GM12878 (cell line): ENCODE results near the gene DAAM1. TPM values are rescaled to one million over a fixed set of nuclear protein-coding genes. Genes with fewer than 3 reads are reported as not detected.
A peak's percentile ranks its signal among the peaks of the same experiment; 100 is the strongest.

Experiments
- ATAC-seq: fragments of 200-7000 bp; cut with Tn5 transposase; 3 replicates; pipeline ENCODE4 v1.9.1; 2020; ENCODE audit warnings: mild to moderate bottlenecking, moderate library complexity
- BruUV-seq: library from RNA; stranded (reverse); fragments of 400-500 nt; replicated peaks from 2 replicates; lab custom pipeline; 2021; lab: Mats Ljungman, UMichigan
- CTCF ChIA-PET: fragments of 300-600 bp; sonication (Branson Sonifier 250); formaldehyde crosslinking; extraction: SDS; loops from one replicate; lab custom pipeline; 2021; ENCODE audit warnings: inconsistent platforms; lab: Yijun Ruan, JAX
- POLR2A ChIA-PET: fragments of 350-600 bp; formaldehyde crosslinking; extraction: SDS; loops from one replicate; lab custom pipeline; 2021; ENCODE audit warnings: inconsistent platforms; lab: Charles Lee
- RAD21 ChIA-PET: fragments of 300-600 bp; sonication (Branson Sonifier 250); formaldehyde crosslinking; loops from one replicate; lab custom pipeline; 2023; ENCODE audit warnings: antibody characterized with exemption; ENCODE audit not compliant: unreplicated experiment; lab: Charles Lee
- SMC1A ChIA-PET: fragments of 300-600 bp; sonication (Branson Sonifier 250); formaldehyde crosslinking; loops from one replicate; lab custom pipeline; 2023; ENCODE audit not compliant: unreplicated experiment, uncharacterized antibody; lab: Charles Lee
- DNase-seq: peaks from one replicate; pipeline ENCODE4 v3.0.0-alpha.2; 2011; ENCODE audit warnings: low read depth, low spot score
- FAIRE-seq: peaks from 3 replicates; lab custom pipeline; 2011; peaks lifted over from hg19 to GRCh38; lab: Jason Lieb, UNC
- H2AFZ ChIP-seq: 2 replicates; pipeline ENCODE4 v1.6.0; 2011; ENCODE audit warnings: low read depth, low read length, control low read depth; ENCODE audit not compliant: control insufficient read depth
- H3K27ac ChIP-seq: 2 replicates; pipeline ENCODE4 v1.5.1; 2011; ENCODE audit warnings: control low read depth; ENCODE audit not compliant: control insufficient read depth, insufficient read depth
- H3K27me3 ChIP-seq, 2 experiments: replicated peaks in 1 of 2; 2 replicates each; pipeline versions ENCODE4 v1.6.0 to v1.6.1; 2011; ENCODE audit warnings: low read length in 1 of 2; ENCODE audit not compliant: control insufficient read depth in 2 of 2, insufficient read depth in 2 of 2
- H3K36me3 ChIP-seq, 2 experiments: 2 replicates each; pipeline ENCODE4 v1.5.1; 2011; ENCODE audit warnings: low read length in 1 of 2; ENCODE audit not compliant: control insufficient read depth in 2 of 2, insufficient read depth in 2 of 2
- H3K4me1 ChIP-seq: 2 replicates; pipeline ENCODE4 v1.6.1; 2011; ENCODE audit warnings: mild to moderate bottlenecking, low read length, moderate library complexity, mixed read lengths; ENCODE audit not compliant: control insufficient read depth, insufficient read depth
- H3K4me2 ChIP-seq: 2 replicates; pipeline ENCODE4 v1.6.0; 2011; ENCODE audit warnings: control low read depth; ENCODE audit not compliant: control insufficient read depth, insufficient read depth
- H3K4me3 ChIP-seq: fragments of 200-600 bp; sonication (generic); 2 replicates; pipeline ENCODE4 v1.5.1; 2016
- H3K79me2 ChIP-seq: 2 replicates; pipeline ENCODE4 v1.6.0; 2011; ENCODE audit warnings: low read length; ENCODE audit not compliant: control insufficient read depth, insufficient read depth
- H3K9ac ChIP-seq: 2 replicates; pipeline ENCODE4 v1.8.0; 2011; ENCODE audit warnings: low read length, control low read depth, mixed read lengths; ENCODE audit not compliant: control insufficient read depth, insufficient read depth
- H3K9me3 ChIP-seq: replicated peaks from 3 replicates; pipeline ENCODE4 v1.5.1; 2011; ENCODE audit warnings: mild to moderate bottlenecking, low read length; ENCODE audit not compliant: control insufficient read depth, insufficient read depth
- H4K20me1 ChIP-seq: 2 replicates; pipeline ENCODE4 v1.6.0; 2011; ENCODE audit not compliant: control insufficient read depth, insufficient read depth
- BCLAF1 ChIP-seq: fragments of 450-650 bp; IDR thresholded peaks from 2 replicates; pipeline ENCODE4 v1.6.1; 2017; ENCODE audit warnings: antibody characterized with exemption, mild to moderate bottlenecking, moderate library complexity
- BMI1 ChIP-seq: fragments of 450-650 bp; IDR thresholded peaks from 2 replicates; pipeline ENCODE4 v1.6.1; 2016; ENCODE audit warnings: mild to moderate bottlenecking, moderate library complexity, borderline replicate concordance
- CBFB ChIP-seq: IDR thresholded peaks from 2 replicates; pipeline ENCODE4 v1.6.1; 2016; ENCODE audit warnings: antibody characterized with exemption, low read depth
- JUNB ChIP-seq: IDR thresholded peaks from 2 replicates; pipeline ENCODE4 v1.6.1; 2016; ENCODE audit warnings: antibody characterized with exemption, mild to moderate bottlenecking
- NFXL1 ChIP-seq: fragments of 450-650 bp; IDR thresholded peaks from 2 replicates; pipeline ENCODE4 v1.6.1; 2017; ENCODE audit warnings: antibody characterized with exemption, mild to moderate bottlenecking, borderline replicate concordance
- NRF1 ChIP-seq: conservative IDR thresholded peaks from 2 replicates; pipeline ENCODE4 v1.6.1; 2011; ENCODE audit warnings: mild to moderate bottlenecking, low read depth, low read length, improper control_type of control experiment
- POLR2A ChIP-seq: IDR thresholded peaks from 2 replicates; pipeline ENCODE4 v1.6.1; 2011; ENCODE audit warnings: low read depth, mild to moderate bottlenecking, low read length
- PRDM15 ChIP-seq: fragments of 450-650 bp; formaldehyde crosslinking; IDR thresholded peaks from 2 replicates; pipeline ENCODE4 v1.4.0; 2020; ENCODE audit warnings: mild to moderate bottlenecking, moderate library complexity
- REST ChIP-seq: IDR thresholded peaks from 2 replicates; pipeline ENCODE4 v1.6.1; 2012; ENCODE audit warnings: mild to moderate bottlenecking, low read depth, low read length
- RUNX3 ChIP-seq: IDR thresholded peaks from 2 replicates; pipeline ENCODE4 v1.6.1; 2012; ENCODE audit warnings: low read length, inconsistent platforms
- STAT3 ChIP-seq: IDR thresholded peaks from 2 replicates; pipeline ENCODE4 v1.6.1; 2011; ENCODE audit warnings: low read depth, low read length, improper control_type of control experiment
- TARDBP ChIP-seq: IDR thresholded peaks from 2 replicates; pipeline ENCODE4 v1.6.1; 2016; ENCODE audit warnings: borderline replicate concordance
- ZNF207 ChIP-seq: fragments of 450-650 bp; IDR thresholded peaks from 2 replicates; pipeline ENCODE4 v1.6.1; 2014; ENCODE audit warnings: antibody characterized with exemption, mild to moderate bottlenecking, borderline replicate concordance
- WGBS: methylation state at CpG from one replicate; pipeline ENCODE4 v1.1.6; 2016; ENCODE audit warnings: low lambda C conversion rate; ENCODE audit not compliant: insufficient replicate concordance, insufficient coverage; ENCODE audit errors: missing lambda C conversion rate; 5-methylcytosine and 5-hydroxymethylcytosine counted together
- in situ Hi-C: fragments of 300-500 bp; cut with MboI; formaldehyde crosslinking; loops from 9 replicates; pipeline ENCODE4 v1.14.3; 2018; ENCODE audit warnings: mixed read lengths
- intact Hi-C: fragments of 100-400 bp; cut with micrococcal nuclease; formaldehyde crosslinking; loops from one replicate; pipeline ENCODE4 v1.14.2; 2022; ENCODE audit not compliant: unreplicated experiment
- polyA plus RNA-seq, 11 experiments: library from polyadenylated mRNA; depleted of rRNA in 4 of 11; unstranded in 6 of 11; stranded (reverse) in 5 of 11; fragments of >200 nt; fragmentation: Nextera tagmentation in 4 of 11; fragmentation: Illumina TruSeq in 1 of 11; extraction: Ambion mirVana in 4 of 11; extraction: Trizol in 1 of 11; gene quantifications; 1 replicate in 1 of 11; 2 replicates in 10 of 11; pipeline versions ENCODE4 v1.2.1 to v1.2.3, GENCODE V29; 2011 to 2016; ENCODE audit warnings: inconsistent platforms in 2 of 11, missing spikeins in 2 of 11, low read depth in 1 of 11
- total RNA-seq, 4 experiments: library from RNA; depleted of rRNA in 3 of 4; stranded (reverse); fragments of >200 nt in 3 of 4; fragmentation: Illumina TruSeq in 1 of 4; extraction: Trizol in 1 of 4; gene quantifications; 2 replicates each; pipeline versions ENCODE4 v1.2.1 to v1.2.3, GENCODE V29; 2013 to 2021

Gene DAAM1
- total and polyA plus RNA-seq, 10 of the 15 experiments (the other 5 are each of a cell fraction or from before 2014, with no cell fraction given) = 13.8 to 32.4 (median 24.2) TPM

- Histone ChIP-seq H3K4me3 (no peak overlapping the region), H3K36me3 (no peaks in the 10 kb centered on the region), H2AFZ (no peak overlapping the region), H3K9ac (no peak overlapping the region), H3K4me1 (no peaks in the 10 kb centered on the region; the same call in 1 of the 2 replicates), H4K20me1 (no peaks in the 10 kb centered on the region), H3K9me3 (no peaks in the 10 kb centered on the region), H3K27me3 (no peaks in the 10 kb centered on the region), H3K4me2 (no peak overlapping the region), H3K27ac (no peak overlapping the region), H3K79me2 (no peaks in the 10 kb centered on the region)
- BruUV-seq = no TSS peak
- 100% methylated on average over 1 of the region's 1 CpG for WGBS
- TF ChIP-seq PRDM15 = no peak
- TF ChIP-seq TARDBP = no peak
- TF ChIP-seq JUNB = no peak
- TF ChIP-seq POLR2A = no peak
- no peak for TF ChIP-seq RUNX3
- TF ChIP-seq ZNF207 = no peak
- TF ChIP-seq STAT3 = no peak
- no peak for TF ChIP-seq BCLAF1
- no peak for TF ChIP-seq CBFB
- no peak for TF ChIP-seq REST
- no peak for TF ChIP-seq BMI1
- no peak for TF ChIP-seq NFXL1
- TF ChIP-seq NRF1 = no peak
- in situ Hi-C loops = no loop called here
- no peak for DNase-seq
- RAD21 ChIA-PET = interaction anchor here (1.0 to 1.6 kb wide), 3 partner anchors 31 to 118 kb away, joined by 3 to 11 read pairs (median 5); partner anchors contain the start of gene DAAM1
- peak; percentile 35; the same call in 2 of the 3 replicates for ATAC-seq
- no peak for FAIRE-seq
- SMC1A ChIA-PET = interaction anchor here (0.7 to 1.7 kb wide), 5 partner anchors 13 to 63 kb away, joined by 3 to 5 read pairs (median 4); no protein-coding TSS in a partner anchor
- CTCF ChIA-PET = interaction anchor here (0.8 to 2.2 kb wide), 11 partner anchors 11 to 180 kb away, joined by 3 to 7 read pairs (median 3); no protein-coding TSS in a partner anchor
- intact Hi-C loops = no loop called here
- POLR2A ChIA-PET = interaction anchor here (0.7 to 0.8 kb wide), 2 partner anchors 37 to 96 kb away, joined by 3 to 5 read pairs; no protein-coding TSS in a partner anchor
Measured at GRCh38 chr14:59306775-59307174, 118.3 kb downstream of the DAAM1 start.
